K562 (cell line): ENCODE measurements around the gene SLC39A9. TPM values are rescaled to one million over a fixed set of nuclear protein-coding genes. Genes with fewer than 3 reads are reported as not detected.

ENCODE experiments used
- ATAC-seq: fragments of 200-7000 bp; cut with Tn5 transposase; 3 replicates; pipeline ENCODE4 v1.9.1; 2020; ENCODE audit warnings: moderate library complexity
- BruUV-seq: library from RNA; stranded (reverse); fragments of 400-500 nt; replicated peaks from 2 replicates; lab custom pipeline; 2021; lab: Mats Ljungman, UMichigan
- CTCF ChIA-PET: fragments of 300-600 bp; formaldehyde crosslinking; extraction: SDS; loops from one replicate; lab custom pipeline; 2021; ENCODE audit warnings: low intra/inter-chr PET ratio; lab: Yijun Ruan, JAX
- POLR2A ChIA-PET: fragments of 300-600, 350-650 bp; sonication (Branson Sonifier 250); formaldehyde crosslinking; extraction: SDS; loops from one replicate; lab custom pipeline; 2021; ENCODE audit warnings: antibody characterized with exemption, inconsistent platforms; lab: Yijun Ruan, JAX
- DNase-seq, 4 experiments: peaks; one replicate each; pipeline versions ENCODE4 v3.0.0 to v3.0.0-alpha.2; 2011 to 2018; ENCODE audit warnings: low spot score in 3 of 4, mixed read lengths in 3 of 4; ENCODE audit errors: extremely low read depth in 1 of 4
- FAIRE-seq: peaks from 2 replicates; lab custom pipeline; 2011; peaks lifted over from hg19 to GRCh38; lab: Jason Lieb, UNC
- H2AFZ ChIP-seq: 2 replicates; pipeline ENCODE4 v1.6.0; 2011; ENCODE audit warnings: low read depth, low read length, control low read depth, inconsistent platforms
- H3K27ac ChIP-seq: fragments of 200-600 bp; 3 replicates; pipeline ENCODE4 v1.8.0; 2011; ENCODE audit warnings: low read depth, mild to moderate bottlenecking, control low read depth, inconsistent platforms, low read length, moderate library complexity, mixed read lengths; ENCODE audit errors: extremely low read depth
- H3K27me3 ChIP-seq, 2 experiments: fragments of 300-600 bp in 1 of 2; 2 replicates in 1 of 2; 3 replicates in 1 of 2; pipeline versions ENCODE4 v1.6.0 to v1.8.0; 2011; ENCODE audit warnings: inconsistent platforms in 2 of 2, low read length in 2 of 2, mild to moderate bottlenecking in 1 of 2, mixed read lengths in 1 of 2, moderate library complexity in 1 of 2; ENCODE audit not compliant: control insufficient read depth in 2 of 2, insufficient read depth in 2 of 2
- H3K36me3 ChIP-seq: fragments of 300-600 bp; 3 replicates; pipeline ENCODE4 v1.8.0; 2011; ENCODE audit warnings: mild to moderate bottlenecking, low read length, inconsistent platforms; ENCODE audit not compliant: control insufficient read depth, insufficient read depth
- H3K4me1 ChIP-seq, 2 experiments: fragments of 200-600 bp in 1 of 2; replicated peaks in 1 of 2; 2 replicates in 1 of 2; 3 replicates in 1 of 2; pipeline versions ENCODE4 v1.5.1 to v1.8.0; 2011; ENCODE audit warnings: inconsistent platforms in 2 of 2, low read length in 2 of 2, mild to moderate bottlenecking in 1 of 2, mixed read lengths in 1 of 2, moderate library complexity in 1 of 2; ENCODE audit not compliant: control insufficient read depth in 2 of 2, insufficient read depth in 2 of 2
- H3K4me2 ChIP-seq: 2 replicates; pipeline ENCODE4 v1.6.1; 2011; ENCODE audit warnings: low read length, control low read depth, inconsistent platforms, mixed read lengths; ENCODE audit not compliant: insufficient read depth
- H3K4me3 ChIP-seq: fragments of 200-600 bp; sonication (generic), shearing (Covaris generic); 2 replicates; pipeline ENCODE4 v1.5.1; 2016; ENCODE audit warnings: control low read depth, inconsistent platforms
- H3K79me2 ChIP-seq: fragments of 200-600 bp; 3 replicates; pipeline ENCODE4 v1.8.0; 2011; ENCODE audit warnings: low read length, inconsistent platforms; ENCODE audit not compliant: control insufficient read depth, insufficient read depth
- H3K9ac ChIP-seq, 2 experiments: 2 replicates each; pipeline versions ENCODE4 v1.6.0 to v1.6.1; 2011; ENCODE audit warnings: low read depth in 2 of 2, low read length in 2 of 2, control low read depth in 1 of 2, inconsistent platforms in 1 of 2, mild to moderate bottlenecking in 1 of 2, mixed read lengths in 1 of 2; ENCODE audit not compliant: insufficient read depth in 1 of 2
- H3K9me1 ChIP-seq: one replicate; pipeline ENCODE4 v1.6.0; 2011; ENCODE audit warnings: inconsistent platforms, mild to moderate bottlenecking, low read length, moderate library complexity; ENCODE audit not compliant: control insufficient read depth, insufficient read depth
- H3K9me3 ChIP-seq: replicated peaks from 2 replicates; pipeline ENCODE4 v1.5.1; 2011; ENCODE audit warnings: low read depth, low read length, inconsistent platforms; ENCODE audit not compliant: control insufficient read depth, insufficient read depth
- H4K20me1 ChIP-seq: replicated peaks from 2 replicates; pipeline ENCODE4 v1.6.1; 2011; ENCODE audit warnings: low read length, inconsistent platforms, mixed read lengths; ENCODE audit not compliant: control insufficient read depth, insufficient read depth
- ATF6 ChIP-seq: sonication (generic); formaldehyde crosslinking; IDR thresholded peaks from 2 replicates; pipeline ENCODE4 v1.4.0; 2020; ENCODE audit warnings: mild to moderate bottlenecking, missing genetic modification reagents
- CEBPZ ChIP-seq: fragments of 150-350 bp; IDR thresholded peaks from 2 replicates; pipeline ENCODE4 v1.6.1; 2014; ENCODE audit warnings: low read depth, mild to moderate bottlenecking, low read length, borderline replicate concordance
- CXXC5 ChIP-seq: fragments of 250-450 bp; sonication (Bioruptor Pico); IDR thresholded peaks from 2 replicates; pipeline ENCODE4 v1.8.0; 2022; ENCODE audit warnings: inconsistent platforms, mild to moderate bottlenecking, moderate library complexity
- GABPB2 ChIP-seq: fragments of 250-450 bp; sonication (Bioruptor Pico); conservative IDR thresholded peaks from 2 replicates; pipeline ENCODE4 v1.5.1; 2021; ENCODE audit warnings: mild to moderate bottlenecking
- NFIX ChIP-seq: fragments of 250-450 bp; sonication (Bioruptor Pico); IDR thresholded peaks from 2 replicates; pipeline ENCODE4 v1.4.0; 2020; ENCODE audit warnings: low read depth, mild to moderate bottlenecking, moderate library complexity
- NR1H2 ChIP-seq: sonication (generic); formaldehyde crosslinking; IDR thresholded peaks from 2 replicates; pipeline ENCODE4 v1.4.0; 2020; ENCODE audit warnings: mild to moderate bottlenecking, missing genetic modification reagents
- POLR2G ChIP-seq: fragments of 200-400 bp; formaldehyde crosslinking; IDR thresholded peaks from 2 replicates; pipeline ENCODE4 v1.6.1; 2017; ENCODE audit warnings: low read depth, mild to moderate bottlenecking, antibody characterized with exemption, low read length, moderate library complexity
- SMARCE1 ChIP-seq: fragments of 450-650 bp; IDR thresholded peaks from 2 replicates; pipeline ENCODE4 v1.7.1; 2016; ENCODE audit warnings: mild to moderate bottlenecking
- SRSF9 ChIP-seq: fragments of 200-400 bp; formaldehyde crosslinking; IDR thresholded peaks from 2 replicates; pipeline ENCODE4 v1.6.1; 2017; ENCODE audit warnings: low read depth, low read length, borderline replicate concordance
- ZNF668 ChIP-seq: fragments of 250-450 bp; sonication (Bioruptor Pico); IDR thresholded peaks from 2 replicates; pipeline ENCODE4 v1.8.0; 2022; ENCODE audit warnings: mild to moderate bottlenecking, inconsistent platforms
- WGBS: fragments of 100-300 bp; shearing (Covaris generic); methylation state at CpG from one replicate; pipeline ENCODE4 v1.1.6; 2016; ENCODE audit warnings: low coverage, mixed read lengths; ENCODE audit not compliant: insufficient coverage; ENCODE audit errors: missing lambda C conversion rate; 5-methylcytosine and 5-hydroxymethylcytosine counted together
- in situ Hi-C: fragments of 300-500 bp; cut with MboI; formaldehyde crosslinking; loops from 4 replicates; pipeline ENCODE4 v1.15.0; 2018; ENCODE audit warnings: inconsistent platforms, mixed read lengths
- intact Hi-C: fragments of 100-400 bp; cut with micrococcal nuclease; formaldehyde crosslinking; loops from 2 replicates; pipeline ENCODE4 v1.14.2; 2022
- polyA plus RNA-seq, 8 experiments: library from polyadenylated mRNA; depleted of rRNA in 4 of 8; stranded (reverse) in 5 of 8; unstranded in 3 of 8; fragments of >200 nt; fragmentation: Nextera tagmentation in 2 of 8; fragmentation: Illumina TruSeq in 1 of 8; extraction: Ambion mirVana in 2 of 8; extraction: Trizol in 1 of 8; gene quantifications; 2 replicates each; pipeline versions ENCODE4 v1.2.1 to v1.2.3, GENCODE V29; 2011 to 2014; ENCODE audit warnings: inconsistent platforms in 1 of 8, missing spikeins in 1 of 8
- total RNA-seq, 7 experiments: library from RNA; depleted of rRNA in 6 of 7; stranded (reverse); fragments of >200 nt in 6 of 7; fragmentation: Illumina TruSeq in 2 of 7; extraction: Trizol in 2 of 7; gene quantifications; 2 replicates each; pipeline versions ENCODE4 v1.2.1 to v1.2.3, GENCODE V29; 2011 to 2021; ENCODE audit warnings: low replicate concordance in 1 of 7

The SLC39A9 gene
- total and polyA plus RNA-seq, 9 of the 15 experiments (the other 6 are each of a cell fraction or from before 2014, with no cell fraction given), result 18.4 to 66.0 (median 32.5) TPM

GRCh38 chr14:69479696-69480095 lies 81.2 kb downstream of the SLC39A9 start:
- Histone ChIP-seq H3K9me1 (no peaks in the 10 kb centered on the region), H3K79me2 (no peaks in the 10 kb centered on the region), H3K36me3 (no peaks in the 10 kb centered on the region), H3K4me3 (no peak overlapping the region), H3K27ac (no peak overlapping the region), H3K4me1 (peaks cover 5 to 8% of the 10 kb centered on the region in 2 experiments; a peak in 3 of 5 replicates), H3K9me3 (no peaks in the 10 kb centered on the region), H2AFZ (no peak overlapping the region), H3K9ac (no peak overlapping the region), H3K4me2 (no peak overlapping the region), H3K27me3 (peaks cover 0 to under 1% of the 10 kb centered on the region in 2 experiments; a peak in 1 of 5 replicates), H4K20me1 (no peaks in the 10 kb centered on the region)
- no TSS peak for BruUV-seq
- ChIA-PET POLR2A (no interaction called here), CTCF (no interaction called here)
- in situ Hi-C loops, result no loop called here
- FAIRE-seq (no peak), ATAC-seq (no peak), DNase-seq (no peak)
- 53% methylated on average over 4 of the region's 5 CpGs for WGBS
- intact Hi-C loops, result no loop called here
- TF ChIP-seq ATF6 (CRISPR knock-in tag) (no peak), POLR2G (no peak), NR1H2 (CRISPR knock-in tag) (no peak), CXXC5 (CRISPR knock-in tag) (no peak), GABPB2 (CRISPR knock-in tag) (no peak), SMARCE1 (no peak), SRSF9 (no peak), ZNF668 (CRISPR knock-in tag) (no peak), NFIX (CRISPR knock-in tag) (no peak), CEBPZ (no peak)
